Duodenal mucosa (tissue), 2 donors: Measurements from ENCODE around the gene OSBPL10.

Experiments used
- H3K27ac ChIP-seq: one replicate; pipeline ENCODE4 v1.7.0; 2013; ENCODE audit warnings: low read depth, low read length
- H3K27me3 ChIP-seq, 2 donors: one replicate each; pipeline ENCODE4 v1.7.0; 2013; ENCODE audit warnings: low read length in 2 of 2, control low read depth in 1 of 2; ENCODE audit not compliant: insufficient read depth in 2 of 2, control insufficient read depth in 1 of 2
- H3K36me3 ChIP-seq, 2 donors: one replicate each; pipeline ENCODE4 v1.7.0; 2013; ENCODE audit warnings: low read length in 2 of 2, control low read depth in 1 of 2; ENCODE audit not compliant: insufficient read depth in 2 of 2, control insufficient read depth in 1 of 2
- H3K4me1 ChIP-seq, 2 donors: one replicate each; pipeline ENCODE4 v1.7.0; 2013; ENCODE audit warnings: low read length in 2 of 2, control low read depth in 1 of 2; ENCODE audit not compliant: insufficient read depth in 2 of 2, control insufficient read depth in 1 of 2
- H3K4me3 ChIP-seq, 2 donors: one replicate each; pipeline ENCODE4 v1.7.0; 2013; ENCODE audit warnings: low read length in 2 of 2, low read depth in 1 of 2
- H3K9ac ChIP-seq, 2 donors: one replicate each; pipeline ENCODE4 v1.7.0; 2013; ENCODE audit warnings: low read length in 2 of 2, low read depth in 1 of 2
- H3K9me3 ChIP-seq, 2 donors: one replicate each; pipeline ENCODE4 v1.7.0; 2013; ENCODE audit warnings: low read length in 2 of 2, control low read depth in 1 of 2; ENCODE audit not compliant: control insufficient read depth in 1 of 2

The OSBPL10 gene

GRCh38 chr3:31673950-31674349 lies 307.1 kb downstream of the OSBPL10 start:
- H3K9ac ChIP-seq, result no peak overlapping the region
- no peaks in the 10 kb centered on the region for H3K36me3 ChIP-seq
- no peak overlapping the region for H3K27ac ChIP-seq
- H3K9me3 ChIP-seq, result no peaks in the 10 kb centered on the region
- peaks cover 3 to 11% of the 10 kb centered on the region in 2 donors for H3K4me1 ChIP-seq
- no peak overlapping the region for H3K4me3 ChIP-seq
- no peaks in the 10 kb centered on the region for H3K27me3 ChIP-seq

- no peaks in the 10 kb centered on the region for H3K9me3 ChIP-seq
- no peak overlapping the region for H3K27ac ChIP-seq
- H3K4me1 ChIP-seq, result peaks cover 3 to 11% of the 10 kb centered on the region in 2 donors
- no peak overlapping the region for H3K9ac ChIP-seq
- H3K27me3 ChIP-seq, result no peaks in the 10 kb centered on the region
- no peaks in the 10 kb centered on the region for H3K36me3 ChIP-seq
- no peak overlapping the region for H3K4me3 ChIP-seq
These were observed 309.1 kb downstream of the OSBPL10 start for GRCh38 chr3:31671976-31672375.

GRCh38 chr3:31671451-31671850 lies 309.6 kb downstream of the OSBPL10 start:
- peaks cover 3 to 11% of the 10 kb centered on the region in 2 donors for H3K4me1 ChIP-seq
- H3K27me3 ChIP-seq, result no peaks in the 10 kb centered on the region
- H3K27ac ChIP-seq, result no peak overlapping the region
- no peaks in the 10 kb centered on the region for H3K36me3 ChIP-seq
- no peak overlapping the region for H3K4me3 ChIP-seq
- no peak overlapping the region for H3K9ac ChIP-seq
- H3K9me3 ChIP-seq, result no peaks in the 10 kb centered on the region

GRCh38 chr3:31670722-31671121 lies 310.3 kb downstream of the OSBPL10 start:
- Histone ChIP-seq H3K4me1 (peaks cover 3 to 11% of the 10 kb centered on the region in 2 donors), H3K4me3 (no peak overlapping the region), H3K27ac (no peak overlapping the region), H3K36me3 (no peaks in the 10 kb centered on the region), H3K9ac (no peak overlapping the region), H3K27me3 (no peaks in the 10 kb centered on the region), H3K9me3 (no peaks in the 10 kb centered on the region)

GRCh38 chr3:31670136-31670535 lies 310.9 kb downstream of the OSBPL10 start:
- H3K9me3 ChIP-seq, result no peaks in the 10 kb centered on the region
- H3K4me3 ChIP-seq, result no peak overlapping the region
- no peak overlapping the region for H3K9ac ChIP-seq
- no peaks in the 10 kb centered on the region for H3K36me3 ChIP-seq
- no peak overlapping the region for H3K27ac ChIP-seq
- H3K27me3 ChIP-seq, result no peaks in the 10 kb centered on the region
- H3K4me1 ChIP-seq, result peaks cover 3 to 11% of the 10 kb centered on the region in 2 donors

GRCh38 chr3:31668242-31668641 lies 312.8 kb downstream of the OSBPL10 start:
- Histone ChIP-seq H3K27ac (no peak overlapping the region), H3K27me3 (no peaks in the 10 kb centered on the region), H3K9ac (no peak overlapping the region), H3K4me3 (no peak overlapping the region), H3K36me3 (no peaks in the 10 kb centered on the region), H3K4me1 (peaks cover 3 to 11% of the 10 kb centered on the region in 2 donors), H3K9me3 (no peaks in the 10 kb centered on the region)

- Histone ChIP-seq H3K4me3 (no peak overlapping the region), H3K27ac (no peak overlapping the region), H3K9me3 (no peaks in the 10 kb centered on the region), H3K9ac (no peak overlapping the region), H3K27me3 (no peaks in the 10 kb centered on the region), H3K4me1 (peaks cover 3 to 8% of the 10 kb centered on the region in 2 donors), H3K36me3 (no peaks in the 10 kb centered on the region)
These were observed 313.5 kb downstream of the OSBPL10 start for GRCh38 chr3:31667582-31667981.

- H3K9ac ChIP-seq, result no peak overlapping the region
- no peaks in the 10 kb centered on the region for H3K9me3 ChIP-seq
- H3K27me3 ChIP-seq, result no peaks in the 10 kb centered on the region
- H3K36me3 ChIP-seq, result no peaks in the 10 kb centered on the region
- H3K27ac ChIP-seq, result no peak overlapping the region
- H3K4me1 ChIP-seq, result no peaks in the 10 kb centered on the region
- H3K4me3 ChIP-seq, result no peak overlapping the region
These were observed 317.0 kb downstream of the OSBPL10 start for GRCh38 chr3:31664031-31664430.

- H3K36me3 ChIP-seq, result no peaks in the 10 kb centered on the region
- H3K27me3 ChIP-seq, result no peaks in the 10 kb centered on the region
- H3K4me1 ChIP-seq, result no peaks in the 10 kb centered on the region
- no peak overlapping the region for H3K9ac ChIP-seq
- H3K9me3 ChIP-seq, result peaks cover 0 to 8% of the 10 kb centered on the region in 2 donors
- no peak overlapping the region for H3K27ac ChIP-seq
- H3K4me3 ChIP-seq, result no peak overlapping the region
These were observed 318.9 kb downstream of the OSBPL10 start for GRCh38 chr3:31661993-31662670.

- no peaks in the 10 kb centered on the region for H3K27me3 ChIP-seq
These were observed 319.8 kb downstream of the OSBPL10 start for GRCh38 chr3:31661286-31661685.

More at GRCh38 chr3:31661286-31661685, 319.8 kb downstream of the OSBPL10 start:
- no peak overlapping the region for H3K27ac ChIP-seq
- no peak overlapping the region for H3K4me3 ChIP-seq
- peaks cover 0 to 14% of the 10 kb centered on the region in 2 donors for H3K9me3 ChIP-seq
- H3K4me1 ChIP-seq, result no peaks in the 10 kb centered on the region
- H3K9ac ChIP-seq, result no peak overlapping the region
- no peaks in the 10 kb centered on the region for H3K36me3 ChIP-seq
